Ovary (tissue), 3 donors: Measurements from ENCODE around the gene USP11.

Experiments
- CTCF ChIP-seq, 3 donors: fragments of 450-650 bp in 2 of 3; fragments of 200-600 bp in 1 of 3; IDR thresholded peaks; one replicate each; pipeline versions ENCODE4 v1.5.1 to v1.8.0; 2016 to 2022; ENCODE audit warnings: antibody characterized with exemption in 3 of 3, mild to moderate bottlenecking in 1 of 3
- EP300 ChIP-seq: sonication (generic); formaldehyde crosslinking; IDR thresholded peaks from one replicate; pipeline ENCODE4 v1.6.1; 2017; ENCODE audit warnings: antibody characterized with exemption
- POLR2A ChIP-seq: fragments of 450-650 bp; IDR thresholded peaks from one replicate; pipeline ENCODE4 v1.6.1; 2017; ENCODE audit warnings: antibody characterized with exemption, mild to moderate bottlenecking, moderate library complexity
- donor health status: DM: no; HTN: no; CAD: no.

GRCh38 chrX:47206316-47206715 is 26.5 kb upstream of the USP11 start:
- no peak for TF ChIP-seq EP300
- no peak for TF ChIP-seq CTCF (IDR thresholded peaks at IDR 0.05)
- TF ChIP-seq POLR2A, result no peak
